HG03064 (cell line): ENCODE results near the gene KANK3.
"Not testable (repeated sequence)": the region's sequence is repeated elsewhere in the genome, so short reads cannot be mapped to it uniquely, and the experiment has no call there.

Source experiments
- ATAC-seq: cut with Tn5 transposase; IDR thresholded peaks from one replicate; pipeline ENCODE4 v1.9.1; 2021; ENCODE audit warnings: low read depth; ENCODE audit not compliant: unreplicated experiment

KANK3 gene

DNA sequence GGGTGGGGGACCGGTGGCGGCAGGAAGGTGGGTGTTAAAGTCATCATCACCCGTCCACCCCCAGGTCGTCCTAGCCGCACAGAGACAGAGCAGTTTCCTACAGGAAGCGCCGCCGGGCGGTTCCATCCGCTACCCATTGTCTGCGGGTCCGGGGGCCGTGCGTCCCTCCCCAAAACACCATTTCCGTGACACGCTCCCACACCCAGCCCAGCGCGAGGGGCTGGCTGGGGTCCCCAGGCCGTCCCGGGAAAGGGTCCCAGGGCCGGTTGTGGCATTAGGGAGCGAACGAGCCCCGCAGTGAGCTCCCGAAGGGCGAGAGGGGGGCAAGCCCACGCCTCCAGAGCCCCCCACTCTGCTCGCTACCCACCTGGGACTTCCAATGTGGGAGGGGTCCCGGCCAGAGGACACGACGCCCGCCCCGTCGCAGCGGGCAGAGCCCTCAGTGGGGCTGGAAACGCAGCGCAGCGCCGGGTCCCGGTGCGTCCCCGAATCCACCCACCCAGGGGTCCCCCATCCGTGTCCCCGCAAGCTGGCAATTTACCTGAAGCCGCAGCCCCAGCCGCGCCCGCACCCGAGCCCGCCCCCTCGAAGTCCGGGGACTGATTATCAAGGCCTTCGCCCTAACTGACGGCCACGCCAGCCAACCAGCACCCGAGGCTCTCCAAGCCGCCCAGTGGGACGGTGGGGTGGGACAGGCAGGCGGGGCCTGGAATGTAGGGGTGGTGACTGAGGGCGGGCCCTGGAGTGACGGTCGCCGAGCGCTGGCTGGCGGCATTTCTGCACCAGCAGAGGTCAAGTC is at the start of gene KANK3:
Gene KANK3, minus strand, starts transcription at position 579 of the 799 bp plus-strand sequence. CDS start 5,434 bp downstream, outside the sequence.
- peak; percentile 78 for ATAC-seq

DNA sequence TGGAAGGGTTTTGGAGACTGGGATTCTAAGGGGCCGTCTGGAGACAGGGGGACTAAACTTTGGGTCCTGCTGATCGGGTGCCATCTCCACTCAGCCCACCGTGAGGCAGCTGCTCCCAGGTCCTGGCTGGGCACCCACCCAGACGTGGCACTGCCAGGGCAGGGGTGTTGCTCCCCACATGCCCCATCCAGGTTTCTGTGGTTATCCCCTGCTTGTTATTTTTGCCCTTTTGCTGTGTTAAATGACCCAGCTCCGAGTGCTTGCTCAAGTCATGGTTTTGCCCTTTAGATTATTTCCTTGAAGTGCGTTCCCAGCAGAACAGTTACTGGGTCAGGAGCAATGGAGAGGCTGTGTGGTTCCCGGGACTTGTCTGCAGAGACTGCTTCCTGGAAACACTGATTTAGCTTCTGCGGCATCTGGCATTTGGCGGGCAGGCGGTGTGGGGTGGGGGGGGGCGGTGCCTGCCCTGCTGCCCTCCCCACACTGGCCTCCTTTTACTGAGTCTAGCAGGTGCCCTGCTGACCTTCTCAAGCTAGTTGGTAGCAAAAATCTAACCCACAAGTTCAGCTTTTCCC is 49.0 kb upstream of the KANK3 start:
- no peak for ATAC-seq

DNA sequence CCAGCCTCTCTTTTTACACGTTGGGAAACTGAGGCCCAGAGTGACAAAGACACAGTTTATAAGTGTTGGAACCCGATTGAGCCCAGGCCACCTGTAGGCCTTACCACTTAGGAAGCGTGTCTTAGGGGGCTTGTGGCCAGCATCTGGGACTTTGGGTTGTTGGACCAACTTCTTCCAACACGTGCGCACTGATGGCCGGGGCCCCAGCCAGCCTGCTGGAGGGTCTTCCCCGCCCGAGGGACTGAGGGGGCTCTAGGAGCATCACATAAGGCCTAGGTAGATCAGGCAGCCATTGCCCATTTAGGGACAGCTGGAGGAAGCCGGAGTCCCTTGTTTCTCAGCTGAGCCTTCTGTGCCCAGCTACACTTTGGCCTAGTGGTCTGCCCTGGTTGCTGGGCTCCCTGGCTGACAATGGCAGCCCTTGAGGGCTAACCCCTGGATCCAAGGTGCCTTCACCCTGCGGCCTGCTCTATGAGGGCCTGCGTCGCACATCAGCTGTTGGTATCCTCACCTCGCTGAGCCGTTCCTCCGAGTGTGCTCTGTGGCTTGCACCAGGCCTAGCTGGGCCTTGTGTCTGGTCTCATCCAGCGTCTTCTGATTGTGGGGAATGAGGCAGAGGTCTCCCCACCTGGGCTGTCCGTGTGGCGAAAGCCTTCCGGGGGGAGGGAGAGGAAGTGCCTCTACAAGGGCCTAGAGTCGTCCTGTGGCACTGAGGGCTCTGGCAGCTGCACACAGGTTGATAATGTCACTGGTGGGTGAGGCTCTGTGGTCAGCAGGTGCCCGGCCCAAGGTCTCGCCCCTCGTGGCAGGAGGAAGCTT is 48.3 kb upstream of the KANK3 start:
- ATAC-seq: no peak

DNA sequence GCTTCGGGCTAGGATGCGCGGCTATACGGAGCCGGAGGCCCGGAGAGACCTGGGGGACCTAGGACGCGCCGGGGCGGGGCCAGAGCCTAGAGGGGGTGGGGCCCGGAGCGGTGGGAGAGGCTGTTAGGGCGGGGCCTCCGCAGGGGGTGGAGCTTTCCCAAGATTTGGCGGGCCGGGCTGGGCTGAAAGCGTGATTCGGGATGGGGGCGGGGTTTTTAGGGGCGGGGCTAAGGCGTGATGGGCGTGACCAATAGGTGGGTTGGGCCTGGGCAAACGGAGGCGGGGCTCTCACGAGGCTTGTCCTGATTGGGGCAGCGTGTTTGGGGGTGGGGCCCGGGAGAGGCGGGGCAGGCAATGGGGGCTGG is 47.5 kb upstream of the KANK3 start:
- ATAC-seq: peak; percentile 38

DNA sequence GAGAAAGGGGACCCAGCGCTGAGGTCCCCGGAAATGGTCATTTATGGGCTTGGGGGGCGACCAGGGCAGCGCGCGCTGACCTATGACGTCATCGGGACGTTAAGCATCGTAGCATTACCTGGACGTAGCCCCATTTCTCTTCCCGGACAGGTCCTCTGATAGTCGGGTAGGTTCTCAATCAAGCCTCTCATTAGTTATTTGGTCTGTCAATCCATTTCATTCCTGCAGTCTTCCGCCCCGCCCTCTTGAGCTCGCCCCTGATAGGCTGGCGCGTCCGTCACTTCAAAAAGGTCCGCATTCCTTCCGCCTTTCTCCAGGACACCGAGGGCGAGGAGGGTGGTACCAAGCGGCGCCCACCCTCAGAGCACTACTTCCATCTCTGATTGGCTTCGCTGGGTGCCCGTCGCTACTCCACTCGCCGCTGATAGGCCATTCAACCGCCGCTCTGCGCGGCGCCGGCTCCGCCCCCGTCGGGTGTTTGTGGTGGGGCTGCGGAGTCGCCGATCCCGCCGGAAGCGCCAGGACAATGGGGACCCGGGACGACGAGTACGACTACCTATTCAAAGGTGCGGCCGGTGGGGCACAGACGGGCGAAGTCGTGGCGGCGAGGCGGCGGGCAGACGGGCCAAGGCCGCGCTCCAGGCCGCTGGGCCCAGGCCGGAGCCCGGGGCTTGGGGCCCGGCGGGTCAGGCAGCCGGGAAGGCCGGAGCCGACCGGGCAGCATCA is 47.0 kb upstream of the KANK3 start, which contains the start of gene RAB11B:
Gene RAB11B, plus strand, starts transcription at position 470 of the 726 bp plus-strand sequence. Its CDS starts 57 bp downstream, at position 527.
- ATAC-seq: peak; percentile 88

DNA sequence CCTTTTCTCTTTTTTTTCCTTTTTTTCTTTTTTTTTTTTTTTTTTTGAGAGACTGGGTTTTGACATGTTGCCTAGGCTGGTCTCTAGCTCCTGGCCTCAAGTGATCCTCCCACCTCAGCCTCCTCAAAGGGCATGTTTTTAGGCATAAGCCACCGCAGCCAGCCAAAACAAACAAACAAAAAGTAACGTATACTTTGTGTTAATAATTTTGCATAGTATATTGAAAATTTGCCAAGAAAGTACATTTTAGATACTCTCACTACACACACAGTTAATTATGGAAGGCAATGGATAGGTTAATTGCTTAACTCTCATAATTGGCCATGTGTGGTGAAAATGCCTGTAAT is 45.5 kb upstream of the KANK3 start:
- ATAC-seq: no peak

DNA sequence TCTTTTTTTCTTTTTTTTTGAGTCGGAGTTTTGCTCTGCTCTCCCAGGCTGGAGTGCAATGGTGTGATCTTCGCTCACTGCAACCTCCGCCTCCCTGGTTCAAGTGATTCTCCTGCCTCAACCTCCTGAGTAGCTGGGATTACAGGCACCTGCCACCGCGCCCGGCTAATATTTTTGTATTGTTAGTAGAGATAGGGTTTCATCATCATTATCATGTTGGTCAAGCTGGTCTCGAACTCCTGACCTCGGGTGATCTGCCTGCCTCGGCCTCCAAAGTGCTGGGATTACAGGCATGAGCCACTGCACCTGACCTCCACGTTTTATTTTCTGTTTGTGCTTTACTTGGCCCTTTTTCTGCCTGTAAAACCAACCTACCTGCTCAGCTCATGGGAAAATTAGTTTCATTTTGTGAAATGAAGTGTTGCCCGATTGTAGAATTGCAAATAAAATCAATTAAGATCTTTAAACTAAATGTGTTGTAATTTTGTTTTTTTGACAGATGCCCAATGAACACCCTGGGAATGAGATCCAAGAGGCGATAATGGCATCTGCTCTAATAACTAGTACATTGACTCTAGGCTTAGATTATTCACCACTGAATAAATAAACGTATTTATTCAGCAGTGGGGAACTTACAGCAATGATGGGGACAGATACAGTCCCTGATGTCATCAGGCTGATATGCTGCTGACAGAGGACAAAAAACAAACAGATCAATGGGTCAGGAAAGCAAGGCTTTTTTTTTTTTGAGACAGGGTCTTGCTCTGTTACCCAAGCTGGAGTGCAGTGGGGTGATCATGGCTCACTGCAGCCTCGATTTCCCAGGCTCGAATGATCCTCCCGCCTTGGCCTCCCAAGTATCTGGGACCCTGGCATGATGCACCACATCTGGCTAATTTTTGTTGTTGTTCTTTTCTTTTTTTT is 44.9 kb upstream of the KANK3 start:
- no peak for ATAC-seq

DNA sequence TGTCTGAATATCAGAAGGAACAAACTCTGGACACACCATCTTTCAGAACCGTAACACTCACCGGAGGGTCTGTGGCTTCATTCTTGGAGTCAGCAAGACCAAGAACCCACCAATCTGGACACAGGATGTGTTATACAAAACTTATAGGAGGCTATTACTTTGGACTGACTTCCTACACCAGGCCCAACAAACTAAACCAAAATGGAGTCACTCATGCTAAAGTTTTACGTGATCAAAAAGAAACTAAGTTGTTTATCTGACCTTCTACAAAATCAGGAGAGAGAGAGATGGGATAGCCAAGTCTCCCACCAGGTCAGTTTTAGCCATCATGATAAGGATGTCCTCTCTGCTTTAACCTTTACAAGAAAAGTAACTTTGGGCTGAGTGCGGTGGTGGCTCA is 43.9 kb upstream of the KANK3 start:
- no peak for ATAC-seq

DNA sequence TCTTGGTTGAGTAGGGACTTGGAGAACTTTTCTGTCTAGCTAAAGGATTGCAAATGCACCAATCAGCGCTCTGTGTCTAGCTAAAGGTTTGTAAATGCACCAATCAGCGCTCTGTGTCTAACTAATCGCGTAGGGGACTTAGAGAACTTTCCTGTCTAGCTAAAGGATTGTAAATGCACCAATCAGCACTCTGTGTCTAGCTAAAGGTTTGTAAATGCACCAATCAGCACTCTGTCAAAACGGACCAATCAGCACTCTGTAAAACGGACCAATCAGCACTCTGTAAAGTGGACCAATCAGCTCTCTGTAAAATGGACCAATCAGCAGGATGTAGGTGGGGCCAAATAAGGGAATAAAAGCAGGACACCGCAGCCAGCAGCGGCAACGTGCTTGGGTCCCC is 43.4 kb upstream of the KANK3 start:
- not testable (repeated sequence) for ATAC-seq

DNA sequence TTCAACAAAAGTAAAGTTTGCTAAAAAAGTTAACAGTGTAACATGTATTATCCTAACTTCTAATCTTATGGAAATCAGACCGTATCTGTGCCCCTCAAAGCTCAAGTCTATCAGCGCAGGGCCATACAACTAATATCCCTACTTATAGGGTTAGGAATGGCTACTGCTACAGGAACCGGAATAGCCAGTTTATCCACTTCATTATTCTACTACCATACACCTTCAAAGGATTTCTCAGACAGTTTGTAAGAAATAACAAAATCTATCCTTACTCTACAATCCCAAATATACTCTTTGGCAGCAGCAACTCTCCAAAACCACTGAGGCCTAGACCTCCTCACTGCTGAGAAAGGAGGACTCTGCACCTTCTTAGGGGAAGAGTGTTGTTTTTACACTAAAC is 42.5 kb upstream of the KANK3 start:
- ATAC-seq: not testable (repeated sequence)

DNA sequence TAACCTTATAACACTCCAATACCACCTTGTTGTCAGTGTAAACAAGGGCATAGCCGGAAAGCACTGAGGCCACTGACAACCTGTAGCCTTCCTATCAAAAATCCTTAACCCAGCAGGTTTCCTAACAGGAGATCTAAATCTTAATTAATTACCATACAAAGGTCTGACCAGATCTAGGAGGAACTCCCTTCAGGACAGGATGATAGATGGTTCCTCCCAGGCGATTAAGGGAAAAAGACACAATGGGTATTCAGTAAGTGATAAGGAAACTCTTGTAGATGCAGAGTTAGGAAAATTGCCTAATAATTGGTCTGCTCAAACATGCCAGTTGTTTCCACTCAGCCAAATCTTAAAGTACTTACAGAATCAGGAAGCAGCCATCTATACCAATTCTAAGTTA is 42.0 kb upstream of the KANK3 start:
- not testable (repeated sequence) for ATAC-seq

DNA sequence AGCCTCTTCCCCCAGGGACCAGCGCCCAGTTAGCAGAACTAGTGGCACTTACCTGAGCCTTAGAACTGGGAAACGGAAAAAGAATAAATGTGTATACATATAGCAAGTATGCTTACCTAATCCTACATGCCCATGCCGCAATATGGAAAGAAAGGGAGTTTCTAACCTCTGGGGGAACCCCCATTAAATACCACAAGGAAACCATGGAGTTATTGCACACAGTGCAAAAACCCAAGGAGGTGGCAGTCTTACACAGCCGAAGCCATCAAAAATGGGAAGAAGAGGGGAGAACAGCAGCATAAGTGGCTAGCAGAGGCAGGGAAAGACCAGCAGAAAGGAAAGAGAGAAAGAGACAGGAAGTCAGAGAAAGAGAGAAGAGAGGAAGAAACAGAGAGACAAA is 41.5 kb upstream of the KANK3 start:
- ATAC-seq: not testable (repeated sequence)

DNA sequence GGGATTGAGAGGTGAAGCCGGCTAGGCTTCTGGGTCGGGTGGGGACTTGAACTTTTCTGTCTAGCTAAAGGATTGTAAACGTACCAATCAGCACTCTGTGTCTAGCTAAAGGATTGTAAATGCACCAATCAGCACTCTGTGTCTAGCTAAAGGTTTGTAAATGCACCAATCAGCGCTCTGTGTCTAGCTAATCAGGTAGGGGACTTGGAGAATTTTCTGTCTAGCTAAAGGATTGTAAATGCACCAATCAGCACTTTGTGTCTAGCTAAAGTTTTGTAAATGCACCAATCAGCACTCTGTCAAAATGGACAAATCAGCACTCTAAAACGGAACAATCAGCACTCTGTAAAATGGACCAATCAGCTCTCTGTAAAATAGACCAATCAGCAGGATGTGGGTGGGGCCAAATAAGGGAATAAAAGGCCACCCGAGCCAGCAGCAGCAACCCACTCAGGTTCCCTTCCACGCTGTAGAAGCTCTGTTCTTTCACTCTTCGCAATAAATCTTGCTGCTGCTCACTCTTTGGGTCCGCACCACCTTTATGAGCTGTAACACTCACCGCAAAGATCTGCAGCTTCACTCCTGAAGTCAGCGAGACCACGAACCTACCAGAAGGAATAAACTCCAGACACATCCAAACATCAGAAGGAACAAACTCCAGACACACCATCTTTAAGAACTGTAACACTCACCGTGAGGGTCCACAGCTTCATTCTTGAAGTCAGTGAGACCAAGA is 36.3 kb upstream of the KANK3 start:
- ATAC-seq: not testable (repeated sequence)

DNA sequence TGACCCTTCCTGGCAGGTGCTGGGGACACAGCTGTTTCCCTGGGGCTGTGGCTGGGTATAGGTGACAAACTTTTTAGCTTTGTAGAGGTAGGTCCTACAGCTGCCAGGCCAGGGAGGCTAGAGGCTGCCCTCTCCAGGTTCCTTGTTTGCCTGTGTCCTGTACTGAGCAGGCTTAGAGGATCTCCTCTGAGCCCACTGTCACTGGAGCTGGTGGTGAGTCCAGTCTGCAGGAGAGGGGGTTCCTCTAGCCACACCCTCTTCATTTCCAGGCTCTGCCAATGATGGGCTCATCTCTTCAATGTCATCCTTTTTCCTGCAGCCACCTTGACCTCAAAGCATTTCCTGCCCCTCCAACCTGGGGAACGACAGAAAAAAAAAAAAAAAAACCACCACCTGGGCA is 34.5 kb upstream of the KANK3 start:
- no peak for ATAC-seq

DNA sequence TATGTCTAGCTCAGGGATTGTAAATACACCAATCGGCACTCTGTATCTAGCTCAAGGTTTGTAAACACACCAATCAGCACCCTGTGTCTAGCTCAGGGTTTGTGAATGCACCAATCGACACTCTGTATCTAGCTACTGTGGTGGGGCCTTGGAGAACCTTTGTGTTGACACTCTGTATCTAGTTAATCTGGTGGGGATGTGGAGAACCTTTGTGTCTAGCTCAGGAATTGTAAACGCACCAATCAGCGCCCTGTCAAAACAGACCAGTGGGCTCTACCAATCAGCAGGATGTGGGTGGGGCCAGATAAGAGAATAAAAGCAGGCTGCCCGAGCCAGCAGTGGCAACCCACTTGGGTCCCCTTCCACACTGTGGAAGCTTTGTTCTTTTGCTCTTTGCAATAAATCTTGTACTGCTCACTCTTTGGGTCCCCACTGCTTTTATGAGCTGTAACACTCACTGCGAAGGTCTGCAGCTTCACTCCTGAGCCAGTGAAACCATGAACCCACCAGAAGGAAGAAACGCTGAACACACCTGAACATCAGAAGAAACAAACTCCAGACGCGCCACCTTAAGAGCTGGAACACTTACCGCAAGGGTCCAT is 33.4 kb upstream of the KANK3 start:
- ATAC-seq: not testable (repeated sequence)

DNA sequence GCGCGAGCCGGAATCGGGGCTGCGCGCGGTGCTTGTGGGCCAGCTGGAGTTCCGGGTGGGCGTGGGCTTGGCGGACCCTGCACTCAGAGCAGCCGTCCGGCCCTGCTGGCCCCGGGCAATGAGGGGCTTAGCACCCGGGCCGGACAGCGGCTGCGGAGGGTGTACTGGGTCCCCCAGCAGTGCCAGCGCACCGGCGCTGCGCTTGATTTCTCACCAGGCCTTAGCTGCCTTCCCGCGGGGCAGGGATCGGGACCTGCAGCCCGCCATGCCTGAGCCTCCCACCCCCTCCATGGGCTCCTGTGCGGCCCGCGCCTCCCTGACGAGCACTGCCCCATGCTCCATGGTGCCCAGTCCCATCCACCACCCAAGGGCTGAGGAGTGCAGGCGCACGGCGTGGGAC is 32.7 kb upstream of the KANK3 start:
- ATAC-seq: not testable (repeated sequence)

DNA sequence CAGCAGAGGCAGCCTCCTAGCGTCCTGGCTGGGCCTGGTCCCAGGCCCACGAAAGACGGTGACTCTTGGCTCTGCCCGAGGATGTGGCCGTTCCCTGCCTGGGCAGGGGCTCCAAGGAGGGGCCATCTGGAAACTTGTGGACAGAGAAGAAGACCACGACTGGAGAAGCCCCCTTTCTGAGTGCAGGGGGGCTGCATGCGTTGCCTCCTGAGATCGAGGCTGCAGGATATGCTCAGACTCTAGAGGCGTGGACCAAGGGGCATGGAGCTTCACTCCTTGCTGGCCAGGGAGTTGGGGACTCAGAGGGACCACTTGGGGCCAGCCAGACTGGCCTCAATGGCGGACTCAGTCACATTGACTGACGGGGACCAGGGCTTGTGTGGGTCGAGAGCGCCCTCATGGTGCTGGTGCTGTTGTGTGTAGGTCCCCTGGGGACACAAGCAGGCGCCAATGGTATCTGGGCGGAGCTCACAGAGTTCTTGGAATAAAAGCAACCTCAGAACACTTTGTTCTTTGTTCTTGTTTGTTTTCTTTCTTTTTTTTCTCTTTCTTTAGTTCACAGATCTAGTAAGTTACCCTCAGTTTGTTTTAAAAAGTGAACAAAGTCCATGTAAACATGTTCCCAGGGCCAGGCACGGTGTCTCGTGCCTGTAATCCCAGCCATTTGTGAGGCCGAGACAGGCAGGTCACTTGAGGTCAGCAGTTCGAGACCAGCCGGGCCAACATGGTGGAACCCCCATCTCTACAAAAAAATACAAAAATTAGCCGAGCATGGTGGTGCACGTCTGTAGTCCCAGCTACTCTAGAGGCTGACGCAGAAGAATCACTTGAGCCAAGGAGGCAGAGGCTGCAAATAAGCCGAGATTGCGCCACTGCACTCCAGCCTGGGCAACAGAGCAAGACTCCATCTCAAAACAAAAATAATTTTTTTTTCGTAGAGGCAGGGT is 31.1 kb upstream of the KANK3 start:
- ATAC-seq: no peak
